Effector CD4-positive, alpha-beta T cell (primary cell): ENCODE data around the gene CPTP.

Experiments used
- DNase-seq: peaks from one replicate; pipeline ENCODE4 v3.0.0-alpha.2; 2020

CPTP gene

GRCh38 chr1:1320666-1321448 lies 3.7 kb upstream of the CPTP start:
- DNase-seq = no peak

DNA sequence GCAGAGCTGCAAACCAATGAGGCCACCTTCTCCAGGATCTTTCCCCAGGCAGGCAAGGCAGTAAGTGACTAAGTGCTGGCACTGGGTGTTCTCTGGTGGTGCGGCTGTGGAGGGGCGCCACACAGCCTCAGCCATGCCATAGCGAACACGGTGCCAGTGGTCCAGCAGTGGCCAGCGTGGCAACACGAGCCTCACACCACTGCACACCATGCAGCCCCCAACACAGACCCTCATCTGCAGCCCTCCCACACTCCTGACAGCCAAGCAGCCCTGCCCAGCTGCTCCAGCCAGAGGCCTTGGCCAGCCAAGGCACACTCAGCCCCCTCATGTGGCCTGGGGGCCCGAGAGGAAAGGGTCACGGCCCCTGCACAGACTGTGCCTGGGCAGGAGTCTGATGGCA lies 3.1 kb upstream of the CPTP start:
- DNase-seq = no peak

- DNase-seq = no peak
These were observed 2.2 kb upstream of the CPTP start for GRCh38 chr1:1322418-1322817.

- no peak for DNase-seq
These were observed 1.6 kb upstream of the CPTP start for GRCh38 chr1:1322952-1323351.

GRCh38 chr1:1324084-1324523 lies 498 bp upstream of the CPTP start:
- no peak for DNase-seq

DNA sequence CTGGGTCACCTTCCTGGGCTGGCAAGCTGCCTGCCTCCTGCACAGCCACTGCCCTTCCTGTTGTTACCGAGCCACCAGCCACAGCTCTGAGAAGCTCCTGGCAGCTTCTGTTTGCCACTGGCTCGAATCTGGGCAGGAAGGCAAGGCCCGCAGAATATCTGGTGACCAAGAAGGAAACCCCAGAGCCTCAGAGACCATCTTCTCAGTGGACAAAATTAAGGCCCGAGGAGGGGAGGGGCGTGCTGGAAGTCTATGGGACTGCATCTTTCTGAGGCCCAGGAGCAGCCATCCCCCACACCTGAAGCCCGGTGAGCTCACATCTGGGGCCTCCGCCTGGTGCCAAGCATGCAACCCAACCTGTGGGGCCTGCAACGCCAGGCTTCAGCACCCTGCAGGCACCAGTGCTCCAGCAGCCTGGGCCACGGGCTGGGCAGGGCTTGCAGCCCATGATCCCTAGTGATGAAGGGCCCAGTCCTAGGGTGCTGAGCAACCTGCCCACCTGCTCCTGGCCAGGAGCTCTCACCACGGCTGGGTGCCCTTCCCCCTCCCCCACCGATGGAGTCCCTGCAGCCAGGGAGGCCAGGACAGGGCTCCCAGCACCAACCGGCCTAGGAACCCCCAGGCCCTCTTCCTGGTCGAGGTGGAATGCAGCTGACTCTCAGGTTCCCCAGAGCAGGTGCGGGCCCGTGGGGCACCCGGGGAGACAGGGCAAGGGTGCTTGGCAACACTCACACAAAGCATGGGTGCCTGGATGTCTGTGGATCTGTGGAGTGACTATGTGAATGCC lies 879 bp downstream of the CPTP start:
- DNase-seq = no peak

DNA sequence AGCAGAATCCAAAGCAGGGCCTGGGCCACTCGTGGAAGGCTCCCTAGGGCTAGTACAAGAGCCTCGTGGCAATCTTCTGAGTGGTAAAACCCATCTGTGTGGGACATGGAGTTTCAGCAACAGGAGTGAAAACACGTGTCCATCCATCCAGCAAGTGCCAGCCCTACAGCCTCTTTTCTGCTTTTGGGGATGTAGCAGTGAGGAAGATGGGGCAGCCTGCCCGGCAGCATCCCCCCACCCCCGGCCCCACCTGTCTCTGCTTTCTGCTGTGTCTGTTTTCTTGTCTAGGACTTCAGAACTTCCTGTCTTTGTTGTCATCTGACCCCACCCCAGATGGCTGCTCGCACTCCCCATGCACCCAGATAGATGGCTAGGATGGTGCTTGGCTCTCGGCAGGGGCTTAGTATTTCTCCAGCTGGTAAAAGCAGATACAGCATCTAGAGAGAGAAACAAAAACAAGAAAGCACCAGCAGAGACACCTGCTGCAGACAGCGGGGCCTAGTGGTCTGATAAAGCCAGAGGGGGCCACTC lies 1.5 kb downstream of the CPTP start:
- no peak for DNase-seq

DNA sequence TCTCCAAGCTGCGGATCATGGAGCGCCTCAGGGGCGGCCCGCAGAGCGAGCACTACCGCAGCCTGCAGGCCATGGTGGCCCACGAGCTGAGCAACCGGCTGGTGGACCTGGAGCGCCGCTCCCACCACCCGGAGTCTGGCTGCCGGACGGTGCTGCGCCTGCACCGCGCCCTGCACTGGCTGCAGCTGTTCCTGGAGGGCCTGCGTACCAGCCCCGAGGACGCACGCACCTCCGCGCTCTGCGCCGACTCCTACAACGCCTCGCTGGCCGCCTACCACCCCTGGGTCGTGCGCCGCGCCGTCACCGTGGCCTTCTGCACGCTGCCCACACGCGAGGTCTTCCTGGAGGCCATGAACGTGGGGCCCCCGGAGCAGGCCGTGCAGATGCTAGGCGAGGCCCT lies 2.7 kb downstream of the CPTP start:
- no peak for DNase-seq

- DNase-seq = no peak
These were observed 3.7 kb downstream of the CPTP start for GRCh38 chr1:1328254-1328653.

- no peak for DNase-seq
These were observed 5.0 kb downstream of the CPTP start for GRCh38 chr1:1329304-1330210.

GRCh38 chr1:1330366-1331067 lies 5.9 kb downstream of the CPTP start:
- DNase-seq = no peak

DNA sequence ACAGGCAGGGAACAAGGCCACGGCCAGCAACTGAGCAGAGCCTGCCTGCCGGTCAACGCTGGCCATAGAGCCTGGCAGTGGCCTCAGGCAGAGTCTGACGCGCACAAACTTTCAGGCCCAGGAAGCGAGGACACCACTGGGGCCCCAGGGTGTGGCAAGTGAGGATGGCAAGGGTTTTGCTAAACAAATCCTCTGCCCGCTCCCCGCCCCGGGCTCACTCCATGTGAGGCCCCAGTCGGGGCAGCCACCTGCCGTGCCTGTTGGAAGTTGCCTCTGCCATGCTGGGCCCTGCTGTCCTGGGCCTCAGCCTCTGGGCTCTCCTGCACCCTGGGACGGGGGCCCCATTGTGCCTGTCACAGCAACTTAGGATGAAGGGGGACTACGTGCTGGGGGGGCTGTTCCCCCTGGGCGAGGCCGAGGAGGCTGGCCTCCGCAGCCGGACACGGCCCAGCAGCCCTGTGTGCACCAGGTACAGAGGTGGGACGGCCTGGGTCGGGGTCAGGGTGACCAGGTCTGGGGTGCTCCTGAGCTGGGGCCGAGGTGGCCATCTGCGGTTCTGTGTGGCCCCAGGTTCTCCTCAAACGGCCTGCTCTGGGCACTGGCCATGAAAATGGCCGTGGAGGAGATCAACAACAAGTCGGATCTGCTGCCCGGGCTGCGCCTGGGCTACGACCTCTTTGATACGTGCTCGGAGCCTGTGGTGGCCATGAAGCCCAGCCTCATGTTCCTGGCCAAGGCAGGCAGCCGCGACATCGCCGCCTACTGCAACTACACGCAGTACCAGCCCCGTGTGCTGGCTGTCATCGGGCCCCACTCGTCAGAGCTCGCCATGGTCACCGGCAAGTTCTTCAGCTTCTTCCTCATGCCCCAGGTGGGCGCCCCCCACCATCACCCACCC lies 6.7 kb downstream of the CPTP start, which contains the start of gene TAS1R3:
Gene TAS1R3 (plus strand): TSS at position 213 of the 898 bp plus-strand sequence. CDS start 66 bp downstream, at position 279.
- DNase-seq = no peak

DNA sequence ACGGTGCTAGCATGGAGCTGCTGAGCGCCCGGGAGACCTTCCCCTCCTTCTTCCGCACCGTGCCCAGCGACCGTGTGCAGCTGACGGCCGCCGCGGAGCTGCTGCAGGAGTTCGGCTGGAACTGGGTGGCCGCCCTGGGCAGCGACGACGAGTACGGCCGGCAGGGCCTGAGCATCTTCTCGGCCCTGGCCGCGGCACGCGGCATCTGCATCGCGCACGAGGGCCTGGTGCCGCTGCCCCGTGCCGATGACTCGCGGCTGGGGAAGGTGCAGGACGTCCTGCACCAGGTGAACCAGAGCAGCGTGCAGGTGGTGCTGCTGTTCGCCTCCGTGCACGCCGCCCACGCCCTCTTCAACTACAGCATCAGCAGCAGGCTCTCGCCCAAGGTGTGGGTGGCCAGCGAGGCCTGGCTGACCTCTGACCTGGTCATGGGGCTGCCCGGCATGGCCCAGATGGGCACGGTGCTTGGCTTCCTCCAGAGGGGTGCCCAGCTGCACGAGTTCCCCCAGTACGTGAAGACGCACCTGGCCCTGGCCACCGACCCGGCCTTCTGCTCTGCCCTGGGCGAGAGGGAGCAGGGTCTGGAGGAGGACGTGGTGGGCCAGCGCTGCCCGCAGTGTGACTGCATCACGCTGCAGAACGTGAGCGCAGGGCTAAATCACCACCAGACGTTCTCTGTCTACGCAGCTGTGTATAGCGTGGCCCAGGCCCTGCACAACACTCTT lies 7.6 kb downstream of the CPTP start:
- DNase-seq = no peak

- DNase-seq = no peak
These were observed 8.3 kb downstream of the CPTP start for GRCh38 chr1:1332774-1333480.

- DNase-seq = no peak
These were observed 9.1 kb downstream of the CPTP start for GRCh38 chr1:1333551-1334241.

- DNase-seq = no peak
These were observed 10.2 kb downstream of the CPTP start for GRCh38 chr1:1334835-1335234.

- no peak for DNase-seq
These were observed 10.7 kb downstream of the CPTP start for GRCh38 chr1:1335283-1335682.

DNA sequence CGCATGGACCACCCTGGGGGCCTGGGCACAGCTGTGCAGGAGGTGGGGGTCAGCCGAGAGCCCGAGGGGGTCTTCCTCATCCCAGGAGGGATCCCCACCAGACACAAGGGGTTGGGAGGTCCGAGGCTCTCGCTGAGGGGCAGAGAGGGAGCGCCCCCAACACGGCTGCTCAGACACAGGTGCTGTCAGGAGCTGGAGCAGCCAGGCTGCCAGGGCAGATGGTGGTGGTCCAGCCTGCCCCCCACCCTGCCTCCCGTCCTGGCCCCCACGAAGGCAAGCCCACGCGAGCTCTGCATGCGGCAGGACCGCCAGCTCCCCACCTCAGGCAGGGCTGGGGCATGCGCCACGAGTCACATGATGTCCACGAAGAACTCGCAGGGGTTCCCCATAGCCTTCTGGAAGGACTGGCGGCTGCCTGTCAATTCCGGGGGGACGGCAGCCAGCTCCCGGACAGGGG lies 11.2 kb downstream of the CPTP start:
- DNase-seq = no peak

- DNase-seq = no peak
These were observed 11.8 kb downstream of the CPTP start for GRCh38 chr1:1336446-1336845.
